Measurements from ENCODE around the gene LAMA1. TPM values are rescaled to one million over a fixed set of nuclear protein-coding genes. Genes with fewer than 3 reads are reported as not detected.

Gene LAMA1
- total RNA-seq, 4 donors from 2014 or later: 0.17 to 1.7 (median 0.61) TPM

- H3K4me3 ChIP-seq (ENCODE audit: low read depth, poor library complexity, severe bottlenecking): no peak overlapping the region
- WGBS, 2 donors: 81 to 91% methylated on average over 8 of the region's 8 CpGs
- peak in 1 of 2 donors; percentile 75 for DNase-seq (ENCODE audit: low spot score in 2 of 2)
- TF ChIP-seq CTCF (IDR thresholded peaks at IDR 0.05): no peak
- TF ChIP-seq POLR2A (IDR thresholded peaks at IDR 0.05): no peak
- intact Hi-C loops (cut with DNase I; ENCODE audit: low total_unique reads): no loop called here
Observed at GRCh38 chr18:7089369-7089768, 28.2 kb downstream of the LAMA1 start.

GRCh38 chr18:7084080-7085065 is 33.2 kb downstream of the LAMA1 start:
- TF ChIP-seq CTCF (IDR thresholded peaks at IDR 0.05): no peak
- TF ChIP-seq POLR2A (IDR thresholded peaks at IDR 0.05): no peak
- no peak for DNase-seq (ENCODE audit: low spot score in 2 of 2)
- no peak overlapping the region for H3K4me3 ChIP-seq (ENCODE audit: low read depth, poor library complexity, severe bottlenecking)
- 49 to 51% methylated on average over 6 of the region's 6 CpGs for WGBS, 2 donors
- intact Hi-C loops (cut with DNase I; ENCODE audit: low total_unique reads): no loop called here

- intact Hi-C loops (cut with DNase I; ENCODE audit: low total_unique reads): no loop called here
- 86 to 98% methylated on average over 2 of the region's 2 CpGs for WGBS, 2 donors
- H3K4me3 ChIP-seq (ENCODE audit: low read depth, poor library complexity, severe bottlenecking): no peak overlapping the region
- DNase-seq (ENCODE audit: low spot score in 2 of 2): no peak
- TF ChIP-seq CTCF (IDR thresholded peaks at IDR 0.05) (no peak), POLR2A (IDR thresholded peaks at IDR 0.05) (no peak)
Observed at GRCh38 chr18:7082671-7083070, 34.9 kb downstream of the LAMA1 start.

GRCh38 chr18:7079231-7079630 is 38.4 kb downstream of the LAMA1 start:
- intact Hi-C loops (cut with DNase I; ENCODE audit: low total_unique reads): no loop called here

GRCh38 chr18:7072593-7072992 is 45.0 kb downstream of the LAMA1 start:
- no peak overlapping the region for H3K4me3 ChIP-seq (ENCODE audit: low read depth, poor library complexity, severe bottlenecking)
- no peak for TF ChIP-seq POLR2A (IDR thresholded peaks at IDR 0.05)
- TF ChIP-seq CTCF (IDR thresholded peaks at IDR 0.05): no peak
- WGBS, 2 donors: 90 to 92% methylated on average over 8 of the region's 8 CpGs
- intact Hi-C loops (cut with DNase I; ENCODE audit: low total_unique reads): no loop called here
- DNase-seq (ENCODE audit: low spot score in 2 of 2): no peak

More at GRCh38 chr18:7079231-7079630, 38.4 kb downstream of the LAMA1 start:
- TF ChIP-seq CTCF (IDR thresholded peaks at IDR 0.05): no peak
- no peak overlapping the region for H3K4me3 ChIP-seq (ENCODE audit: low read depth, poor library complexity, severe bottlenecking)
- 61 to 90% methylated on average over 1 of the region's 1 CpG for WGBS, 2 donors
- no peak for DNase-seq (ENCODE audit: low spot score in 2 of 2)
